PC-9 (cell line): ENCODE measurements around the gene CDC23.

Source experiments
- EZH2 ChIP-seq: fragments of 200-600 bp; sonication (generic); IDR thresholded peaks from 2 replicates; pipeline ENCODE4 v1.8.0; 2017; ENCODE audit warnings: antibody characterized with exemption, low read depth
- TF ChIP-seq, protein P1 (sequence below): fragments of 200-600 bp; sonication (generic); conservative IDR thresholded peaks from 2 replicates; pipeline ENCODE4 v1.6.1; 2017; ENCODE audit warnings: mixed run types, antibody characterized with exemption, mild to moderate bottlenecking, moderate library complexity

DNA sequence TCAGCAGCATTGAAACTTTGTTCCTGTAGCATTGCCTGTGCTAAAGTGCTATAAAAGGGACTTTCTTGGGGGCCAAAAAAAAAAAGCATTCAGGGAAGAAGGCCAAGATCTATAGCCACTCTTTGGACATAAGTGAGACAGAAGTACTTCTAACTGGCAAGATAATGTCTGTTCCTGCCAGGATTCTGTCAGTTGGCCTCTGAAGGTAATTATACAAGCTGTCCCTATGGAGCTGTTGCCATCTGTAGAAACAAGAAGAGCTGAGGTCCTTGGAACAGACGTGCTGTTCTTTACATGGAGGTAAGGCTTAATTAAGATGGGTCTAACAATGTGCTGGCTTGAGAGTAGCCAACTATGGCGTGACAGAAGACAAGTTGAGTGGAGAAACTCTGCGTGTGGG lies 24.5 kb downstream of the CDC23 start:
- TF ChIP-seq, protein P1, sequence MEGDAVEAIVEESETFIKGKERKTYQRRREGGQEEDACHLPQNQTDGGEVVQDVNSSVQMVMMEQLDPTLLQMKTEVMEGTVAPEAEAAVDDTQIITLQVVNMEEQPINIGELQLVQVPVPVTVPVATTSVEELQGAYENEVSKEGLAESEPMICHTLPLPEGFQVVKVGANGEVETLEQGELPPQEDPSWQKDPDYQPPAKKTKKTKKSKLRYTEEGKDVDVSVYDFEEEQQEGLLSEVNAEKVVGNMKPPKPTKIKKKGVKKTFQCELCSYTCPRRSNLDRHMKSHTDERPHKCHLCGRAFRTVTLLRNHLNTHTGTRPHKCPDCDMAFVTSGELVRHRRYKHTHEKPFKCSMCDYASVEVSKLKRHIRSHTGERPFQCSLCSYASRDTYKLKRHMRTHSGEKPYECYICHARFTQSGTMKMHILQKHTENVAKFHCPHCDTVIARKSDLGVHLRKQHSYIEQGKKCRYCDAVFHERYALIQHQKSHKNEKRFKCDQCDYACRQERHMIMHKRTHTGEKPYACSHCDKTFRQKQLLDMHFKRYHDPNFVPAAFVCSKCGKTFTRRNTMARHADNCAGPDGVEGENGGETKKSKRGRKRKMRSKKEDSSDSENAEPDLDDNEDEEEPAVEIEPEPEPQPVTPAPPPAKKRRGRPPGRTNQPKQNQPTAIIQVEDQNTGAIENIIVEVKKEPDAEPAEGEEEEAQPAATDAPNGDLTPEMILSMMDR = no peak
- TF ChIP-seq EZH2 = no peak
